Calu3 (cell line): ENCODE data around the gene SAMD4B. TPM values are rescaled to one million over a fixed set of nuclear protein-coding genes. Genes with fewer than 3 reads are reported as not detected.

Experiments
- BruUV-seq: library from RNA; stranded (reverse); fragments of 400-500 nt; replicated peaks from 2 replicates; lab custom pipeline; 2021; lab: Mats Ljungman, UMichigan
- CTCF ChIA-PET: fragments of 300-600 bp; sonication (Branson Sonifier 250); formaldehyde crosslinking; loops from one replicate; lab custom pipeline; 2022; ENCODE audit warnings: antibody characterized with exemption; lab: Charles Lee
- DNase-seq: peaks from one replicate; pipeline ENCODE4 v3.0.0; 2022
- H3K27ac Mint-ChIP-seq: one replicate; pipeline ENCODE4 v1.8.0; 2022; ENCODE audit warnings: mixed read lengths; ENCODE audit not compliant: unreplicated experiment
- H3K27me3 Mint-ChIP-seq: one replicate; pipeline ENCODE4 v1.8.0; 2022; ENCODE audit warnings: mixed read lengths; ENCODE audit not compliant: unreplicated experiment
- H3K36me3 Mint-ChIP-seq: one replicate; pipeline ENCODE4 v1.8.0; 2022; ENCODE audit warnings: mild to moderate bottlenecking, moderate library complexity, mixed read lengths; ENCODE audit not compliant: insufficient read depth, unreplicated experiment
- H3K4me1 Mint-ChIP-seq: one replicate; pipeline ENCODE4 v1.8.0; 2022; ENCODE audit warnings: mild to moderate bottlenecking, low read depth, mixed read lengths; ENCODE audit not compliant: unreplicated experiment
- H3K4me3 Mint-ChIP-seq: one replicate; pipeline ENCODE4 v1.8.0; 2022; ENCODE audit warnings: mild to moderate bottlenecking, low read depth, moderate library complexity, mixed read lengths; ENCODE audit not compliant: unreplicated experiment
- H3K9me3 Mint-ChIP-seq: one replicate; pipeline ENCODE4 v1.8.0; 2022; ENCODE audit warnings: low read depth, mixed read lengths; ENCODE audit not compliant: unreplicated experiment
- intact Hi-C: fragments of 100-400 bp; cut with micrococcal nuclease; formaldehyde crosslinking; loops from one replicate; pipeline ENCODE4 v1.10.0; 2022; ENCODE audit not compliant: unreplicated experiment
- total RNA-seq: library from RNA; stranded (reverse); gene quantifications from 2 replicates; pipeline ENCODE4 v1.2.3, GENCODE V29; 2022
- TF ChIP-seq, protein P1 (sequence below): fragments of 200-600 bp; IDR thresholded peaks from one replicate; pipeline ENCODE4 v1.8.0; 2022; ENCODE audit warnings: antibody characterized with exemption; ENCODE audit not compliant: unreplicated experiment

SAMD4B gene
- total RNA-seq, 1 experiment from 2014 or later = 214 TPM

DNA sequence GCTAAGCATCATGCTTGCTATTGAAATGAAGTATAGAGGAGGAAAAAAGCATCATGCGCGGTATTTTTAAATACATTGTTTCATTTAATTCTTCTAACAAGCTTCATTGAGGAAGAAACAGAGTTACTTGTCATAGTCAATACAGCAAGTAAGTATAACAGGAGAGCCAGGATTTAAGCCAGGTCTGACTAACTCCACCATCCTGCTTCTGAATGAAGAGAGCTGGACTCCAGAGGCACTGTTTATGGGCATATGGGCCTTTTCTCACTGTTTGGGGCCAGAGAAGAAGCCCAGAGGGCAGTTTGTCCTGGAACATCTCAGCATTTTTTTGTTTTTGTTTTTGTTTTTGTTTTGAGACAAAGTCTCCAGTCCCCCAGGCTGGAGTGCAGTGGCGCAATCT is 7.9 kb downstream of the SAMD4B start:
- H3K36me3 Mint-ChIP-seq = peaks cover 22% of the 10 kb centered on the region
- TF ChIP-seq, protein P1, sequence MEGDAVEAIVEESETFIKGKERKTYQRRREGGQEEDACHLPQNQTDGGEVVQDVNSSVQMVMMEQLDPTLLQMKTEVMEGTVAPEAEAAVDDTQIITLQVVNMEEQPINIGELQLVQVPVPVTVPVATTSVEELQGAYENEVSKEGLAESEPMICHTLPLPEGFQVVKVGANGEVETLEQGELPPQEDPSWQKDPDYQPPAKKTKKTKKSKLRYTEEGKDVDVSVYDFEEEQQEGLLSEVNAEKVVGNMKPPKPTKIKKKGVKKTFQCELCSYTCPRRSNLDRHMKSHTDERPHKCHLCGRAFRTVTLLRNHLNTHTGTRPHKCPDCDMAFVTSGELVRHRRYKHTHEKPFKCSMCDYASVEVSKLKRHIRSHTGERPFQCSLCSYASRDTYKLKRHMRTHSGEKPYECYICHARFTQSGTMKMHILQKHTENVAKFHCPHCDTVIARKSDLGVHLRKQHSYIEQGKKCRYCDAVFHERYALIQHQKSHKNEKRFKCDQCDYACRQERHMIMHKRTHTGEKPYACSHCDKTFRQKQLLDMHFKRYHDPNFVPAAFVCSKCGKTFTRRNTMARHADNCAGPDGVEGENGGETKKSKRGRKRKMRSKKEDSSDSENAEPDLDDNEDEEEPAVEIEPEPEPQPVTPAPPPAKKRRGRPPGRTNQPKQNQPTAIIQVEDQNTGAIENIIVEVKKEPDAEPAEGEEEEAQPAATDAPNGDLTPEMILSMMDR = no peak
- DNase-seq = no peak
- intact Hi-C loops = no loop called here
- no peak overlapping the region for H3K4me3 Mint-ChIP-seq
- H3K27me3 Mint-ChIP-seq = no peaks in the 10 kb centered on the region
- peaks cover 22% of the 10 kb centered on the region for H3K4me1 Mint-ChIP-seq
- H3K9me3 Mint-ChIP-seq = no peaks in the 10 kb centered on the region
- BruUV-seq = no TSS peak
- H3K27ac Mint-ChIP-seq = no peak overlapping the region
- CTCF ChIA-PET = interaction anchor here (0.7 kb wide), 1 partner anchor 1506 kb away, joined by 4 read pairs; no protein-coding TSS in a partner anchor

DNA sequence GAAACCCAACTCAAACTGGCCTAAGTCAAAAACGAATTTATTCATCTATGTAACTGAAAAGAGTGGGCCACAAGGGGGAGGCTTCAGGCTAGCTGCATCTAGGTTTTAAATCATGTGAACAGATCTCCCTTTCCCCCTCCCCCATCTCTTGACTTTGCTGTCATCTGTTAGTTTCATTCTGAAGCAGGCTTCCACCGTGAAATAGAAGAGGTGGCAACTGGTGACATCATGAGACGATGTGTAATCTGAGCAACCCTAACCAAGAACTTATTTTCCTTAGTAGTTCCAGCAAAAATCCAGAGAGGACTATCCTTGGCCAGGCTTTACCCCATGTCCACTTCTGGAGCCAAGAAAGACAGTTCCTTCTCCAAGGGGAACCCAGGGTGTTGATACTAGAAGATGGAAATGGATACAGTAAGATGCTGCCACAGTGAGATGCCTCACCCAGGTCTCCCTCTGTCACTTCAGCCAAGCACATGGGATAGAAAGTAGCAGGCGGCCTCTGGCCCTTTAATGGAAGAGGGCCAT is 9.4 kb downstream of the SAMD4B start:
- no TSS peak for BruUV-seq
- peaks cover 32% of the 10 kb centered on the region for H3K36me3 Mint-ChIP-seq
- no peak for DNase-seq
- H3K9me3 Mint-ChIP-seq = no peaks in the 10 kb centered on the region
- CTCF ChIA-PET = no interaction called here
- intact Hi-C loops = no loop called here
- H3K4me3 Mint-ChIP-seq = no peak overlapping the region
- H3K4me1 Mint-ChIP-seq = peaks cover 12% of the 10 kb centered on the region
- TF ChIP-seq, protein P1 = no peak
- no peak overlapping the region for H3K27ac Mint-ChIP-seq
- H3K27me3 Mint-ChIP-seq = no peaks in the 10 kb centered on the region

DNA sequence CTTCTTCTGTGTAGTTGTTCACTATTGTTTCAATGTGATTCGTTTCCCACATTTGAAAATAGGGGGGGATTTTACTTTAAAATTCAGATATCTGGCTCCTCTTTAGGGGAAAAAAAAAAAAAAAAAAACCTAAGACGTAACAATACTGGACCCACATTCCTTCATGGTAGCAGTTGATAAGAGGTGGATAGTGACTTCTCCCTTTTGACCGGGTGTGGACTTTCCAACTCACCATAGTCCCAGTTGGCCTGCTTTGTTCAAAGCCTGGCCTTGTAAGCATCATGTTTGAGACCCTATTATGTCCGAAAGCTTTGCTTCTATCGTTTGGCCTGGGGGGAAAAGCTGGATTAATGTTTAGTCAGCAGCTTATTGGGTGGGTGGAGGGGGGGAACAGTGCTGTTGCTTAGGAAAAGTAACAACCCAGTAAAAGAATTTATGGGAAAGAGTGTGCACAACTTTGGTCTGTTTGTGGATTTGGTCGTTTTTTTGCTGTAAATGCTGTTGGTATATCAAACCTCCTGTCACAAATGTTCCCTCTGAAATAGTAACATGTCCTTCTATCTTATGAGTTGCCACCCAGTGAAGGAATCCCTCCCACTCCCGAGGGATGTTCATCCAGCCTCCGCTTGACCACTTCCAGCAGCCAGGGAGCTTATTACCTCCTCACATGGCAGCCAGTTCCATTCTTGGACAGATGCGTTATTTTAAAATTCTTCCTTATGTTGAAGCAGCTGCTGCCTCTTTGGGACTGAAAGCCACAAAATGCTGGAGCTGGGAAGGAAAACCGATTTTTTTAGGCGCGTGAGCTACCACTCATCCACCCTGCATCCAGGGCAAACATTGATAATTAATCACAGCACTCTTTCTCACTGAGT is 10.4 kb downstream of the SAMD4B start:
- BruUV-seq = no TSS peak
- no peak for DNase-seq
- H3K36me3 Mint-ChIP-seq = peaks cover 42% of the 10 kb centered on the region
- no peaks in the 10 kb centered on the region for H3K9me3 Mint-ChIP-seq
- H3K4me3 Mint-ChIP-seq = no peak overlapping the region
- H3K4me1 Mint-ChIP-seq = peaks cover 7% of the 10 kb centered on the region
- TF ChIP-seq, protein P1 = no peak
- CTCF ChIA-PET = no interaction called here
- no peak overlapping the region for H3K27ac Mint-ChIP-seq
- intact Hi-C loops = no loop called here
- no peaks in the 10 kb centered on the region for H3K27me3 Mint-ChIP-seq

DNA sequence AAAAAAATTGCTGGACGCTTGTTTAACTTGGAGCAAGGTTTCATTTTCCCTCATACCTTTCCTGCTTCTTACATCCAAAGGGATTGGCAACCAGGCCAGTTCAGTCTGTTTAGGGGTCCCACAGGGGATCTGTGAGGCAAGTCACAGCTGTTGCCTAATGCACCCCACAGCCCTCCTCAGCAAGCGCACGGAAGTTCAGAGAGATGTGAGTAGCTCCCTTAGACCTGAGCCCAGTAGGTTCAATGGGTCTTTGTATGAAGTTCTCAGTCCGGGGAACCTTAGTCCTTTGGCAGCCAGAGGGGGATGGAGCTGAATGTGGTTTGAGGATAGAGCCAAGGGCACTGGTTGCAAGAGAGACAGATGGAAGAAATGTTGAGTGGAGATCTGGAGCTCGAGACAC is 13.0 kb downstream of the SAMD4B start:
- no peaks in the 10 kb centered on the region for H3K27me3 Mint-ChIP-seq
- peaks cover 64% of the 10 kb centered on the region for H3K36me3 Mint-ChIP-seq
- H3K9me3 Mint-ChIP-seq = no peaks in the 10 kb centered on the region

More for the DNA sequence above, 13.0 kb downstream of the SAMD4B start:
- Mint-ChIP-seq H3K27ac (no peak overlapping the region), H3K4me3 (no peak overlapping the region), H3K4me1 (no peaks in the 10 kb centered on the region)
- BruUV-seq = no TSS peak
- TF ChIP-seq, protein P1 = no peak
- CTCF ChIA-PET = interaction anchor here (0.6 kb wide), 1 partner anchor 163 kb away, joined by 3 read pairs; no protein-coding TSS in a partner anchor
- intact Hi-C loops = no loop called here
- DNase-seq = no peak
